Endothelial cell of umbilical vein (primary cell): ENCODE measurements around the gene CD93. TPM values are rescaled to one million over a fixed set of nuclear protein-coding genes. Genes with fewer than 3 reads are reported as not detected.
A peak's percentile ranks its signal among the peaks of the same experiment; 100 is the strongest.

Experiments
- BruUV-seq: library from RNA; stranded (reverse); fragments of 400-500 nt; replicated peaks from 2 replicates; lab custom pipeline; 2021; lab: Mats Ljungman, UMichigan
- CTCF ChIA-PET: fragments of 300-600, 350-600 bp; sonication (Branson Sonifier 250); formaldehyde crosslinking; loops from one replicate; lab custom pipeline; 2021; ENCODE audit warnings: antibody characterized with exemption, inconsistent platforms; lab: Charles Lee
- POLR2A ChIA-PET: fragments of 300-600, 350-600 bp; sonication (Branson Sonifier 250); formaldehyde crosslinking; loops from one replicate; lab custom pipeline; 2021; ENCODE audit warnings: antibody characterized with exemption, inconsistent platforms; lab: Charles Lee
- DNase-seq: peaks from one replicate; pipeline ENCODE4 v3.0.0-alpha.2; 2011; ENCODE audit warnings: low read depth, low spot score
- FAIRE-seq: peaks from 2 replicates; lab custom pipeline; 2011; peaks lifted over from hg19 to GRCh38; lab: Jason Lieb, UNC
- H2AFZ ChIP-seq: 2 replicates; pipeline ENCODE4 v1.6.0; 2012; ENCODE audit warnings: low read depth, low read length, control low read depth, inconsistent platforms
- H3K27ac ChIP-seq: 2 replicates; pipeline ENCODE4 v1.5.1; 2011; ENCODE audit warnings: low read depth, mild to moderate bottlenecking, control low read depth, low read length, moderate library complexity; ENCODE audit not compliant: insufficient read depth
- H3K27me3 ChIP-seq, 2 experiments: 2 replicates each; pipeline versions ENCODE4 v1.6.0 to v1.6.1; 2011; ENCODE audit warnings: low read length in 2 of 2, mixed read lengths in 1 of 2; ENCODE audit not compliant: control insufficient read depth in 2 of 2, insufficient read depth in 2 of 2
- H3K36me3 ChIP-seq, 2 experiments: 2 replicates in 1 of 2; 3 replicates in 1 of 2; pipeline ENCODE4 v1.5.1; 2011; ENCODE audit warnings: low read length in 2 of 2, mild to moderate bottlenecking in 1 of 2, moderate library complexity in 1 of 2; ENCODE audit not compliant: control insufficient read depth in 2 of 2, insufficient read depth in 2 of 2; ENCODE audit errors: extremely low read depth in 1 of 2
- H3K4me1 ChIP-seq: 3 replicates; pipeline ENCODE4 v1.5.1; 2011; ENCODE audit warnings: mild to moderate bottlenecking, low read length; ENCODE audit not compliant: control insufficient read depth, insufficient read depth; ENCODE audit errors: extremely low read depth
- H3K4me2 ChIP-seq: 2 replicates; pipeline ENCODE4 v1.6.1; 2011; ENCODE audit warnings: low read length, control low read depth, mixed read lengths; ENCODE audit not compliant: insufficient read depth
- H3K4me3 ChIP-seq, 3 experiments: fragments of 200-600 bp in 1 of 3; sonication (generic), shearing (Covaris generic) in 1 of 3; replicated peaks in 1 of 3; 2 replicates each; pipeline ENCODE4 v1.5.1; 2011 to 2016; ENCODE audit warnings: control low read depth in 3 of 3, low read length in 3 of 3, mild to moderate bottlenecking in 2 of 3, inconsistent platforms in 1 of 3, low read depth in 1 of 3, moderate library complexity in 1 of 3; ENCODE audit not compliant: insufficient read depth in 1 of 3
- H3K79me2 ChIP-seq: 2 replicates; pipeline ENCODE4 v1.6.0; 2012; ENCODE audit warnings: low read length, inconsistent platforms; ENCODE audit not compliant: control insufficient read depth, insufficient read depth
- H3K9ac ChIP-seq: replicated peaks from 2 replicates; pipeline ENCODE3; 2011; ENCODE audit warnings: low read length, control low read depth; ENCODE audit not compliant: insufficient read depth; ENCODE audit errors: extremely low read depth
- H3K9me1 ChIP-seq: replicated peaks from 3 replicates; pipeline ENCODE4 v1.6.0; 2011; ENCODE audit warnings: mild to moderate bottlenecking, low read length; ENCODE audit not compliant: control insufficient read depth, insufficient read depth; ENCODE audit errors: extremely low read depth
- H3K9me3 ChIP-seq: replicated peaks from 2 replicates; pipeline ENCODE4 v1.5.1; 2012; ENCODE audit warnings: low read length, inconsistent platforms; ENCODE audit not compliant: control insufficient read depth, insufficient read depth
- H4K20me1 ChIP-seq: replicated peaks from 2 replicates; pipeline ENCODE3; 2011; ENCODE audit warnings: mild to moderate bottlenecking, low read length; ENCODE audit not compliant: control insufficient read depth, insufficient read depth; ENCODE audit errors: extremely low read depth
- EZH2 ChIP-seq: IDR thresholded peaks from 2 replicates; pipeline ENCODE4 v1.6.1; 2012; ENCODE audit warnings: borderline replicate concordance, low read depth, mild to moderate bottlenecking, moderate library complexity, low read length, inconsistent platforms; ENCODE audit not compliant: severe bottlenecking
- FOS ChIP-seq: IDR thresholded peaks from 2 replicates; pipeline ENCODE4 v1.6.1; 2011; ENCODE audit warnings: mild to moderate bottlenecking, low read length, moderate library complexity, borderline replicate concordance; ENCODE audit not compliant: insufficient read depth
- GATA2 ChIP-seq: IDR thresholded peaks from 2 replicates; pipeline ENCODE4 v1.7.0; 2011; ENCODE audit warnings: low read depth, mild to moderate bottlenecking, moderate library complexity, mixed read lengths, low read length; ENCODE audit not compliant: insufficient read length, insufficient read depth
- JUN ChIP-seq: IDR thresholded peaks from 2 replicates; pipeline ENCODE4 v1.6.1; 2011; ENCODE audit warnings: borderline replicate concordance, low read depth; ENCODE audit not compliant: insufficient read length, insufficient read depth
- MYC ChIP-seq: IDR thresholded peaks from one replicate; pipeline ENCODE4 v1.6.1; 2011; ENCODE audit warnings: mild to moderate bottlenecking, low read depth, low read length
- POLR2A ChIP-seq: IDR thresholded peaks from 2 replicates; pipeline ENCODE4 v1.6.1; 2012; ENCODE audit warnings: low read depth, mild to moderate bottlenecking, control low read depth, low read length
- POLR2AphosphoS5 ChIP-seq: IDR thresholded peaks from 2 replicates; pipeline ENCODE4 v1.6.1; 2012; ENCODE audit warnings: low read depth, mild to moderate bottlenecking, control low read depth, low read length, moderate library complexity; ENCODE audit not compliant: insufficient read depth
- dilution Hi-C: fragments of 300-500 bp; cut with MboI; formaldehyde crosslinking; loops from one replicate; pipeline ENCODE4 v1.15.0; 2019; ENCODE audit warnings: low sequenced_read_pairs; ENCODE audit not compliant: extremely low pct_ligation_motif_present
- intact Hi-C: fragments of 100-400 bp; cut with micrococcal nuclease; formaldehyde crosslinking; loops from one replicate; pipeline ENCODE4 v1.10.0; 2022
- polyA plus RNA-seq, 4 experiments: library from polyadenylated mRNA; depleted of rRNA in 3 of 4; stranded (reverse) in 3 of 4; unstranded in 1 of 4; fragments of >200 nt; gene quantifications; 2 replicates each; pipeline versions ENCODE4 v1.2.1 to v1.2.3, GENCODE V29; 2011 to 2012; ENCODE audit warnings: missing spikeins in 1 of 4
- total RNA-seq: library from RNA; stranded (reverse); gene quantifications from 2 replicates; pipeline ENCODE4 v1.2.3, GENCODE V29; 2021
- TF ChIP-seq, protein P1 (sequence below), 2 donors: IDR thresholded peaks; 1 replicate in 1 of 2; 2 replicates in 1 of 2; pipeline ENCODE4 v1.5.1; 2011; ENCODE audit warnings: low read length in 2 of 2, mild to moderate bottlenecking in 2 of 2, moderate library complexity in 2 of 2, control low read depth in 1 of 2, inconsistent platforms in 1 of 2, low read depth in 1 of 2; ENCODE audit not compliant: insufficient read depth in 1 of 2; ENCODE audit errors: extremely low read depth in 1 of 2
- TF ChIP-seq, protein P2 (sequence below): IDR thresholded peaks from 2 replicates; pipeline ENCODE4 v1.6.1; 2011; ENCODE audit not compliant: insufficient read depth, insufficient read length

CD93 gene
- total and polyA plus RNA-seq, 2 donors (not counting 3 experiments of a cell fraction or from before 2014, with no cell fraction given), result 180 to 413 TPM

DNA sequence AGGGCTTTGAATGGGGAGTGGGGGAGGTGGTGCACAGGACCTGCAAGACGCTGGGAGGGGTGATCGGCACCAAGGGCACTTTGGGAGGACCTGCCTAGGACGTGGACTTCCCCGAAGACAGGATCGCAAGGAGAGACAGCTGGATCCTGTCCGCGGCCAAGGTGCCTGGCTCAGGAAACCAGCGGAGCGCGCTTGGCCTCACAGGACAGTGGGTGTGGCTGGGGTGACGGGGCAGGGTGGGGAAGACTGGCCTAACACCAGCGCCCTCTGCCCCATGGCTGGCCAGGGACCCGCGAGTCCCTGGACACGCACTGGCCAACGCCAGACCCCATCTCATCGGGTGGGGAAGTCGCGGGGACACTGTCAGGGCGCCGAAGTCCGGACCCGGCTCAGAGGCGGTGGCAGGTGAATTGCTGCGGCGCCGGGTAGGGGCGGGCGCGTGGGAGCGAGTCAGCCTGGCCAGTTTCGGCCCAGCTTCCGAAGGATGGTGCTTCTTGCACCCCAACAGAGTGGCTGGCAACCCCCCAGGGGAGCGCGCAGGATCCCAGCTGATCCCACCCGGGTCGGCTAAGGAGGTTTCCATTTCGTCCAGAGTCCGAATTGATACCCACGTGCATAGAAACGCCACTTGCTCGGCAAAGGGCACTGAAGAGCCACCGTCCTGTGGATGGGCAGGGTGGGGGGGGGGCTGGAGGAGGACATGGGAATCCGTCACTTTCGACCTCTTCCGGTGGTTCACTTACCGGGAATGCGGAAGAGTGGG lies 35.9 kb downstream of the CD93 start:
- no peaks in the 10 kb centered on the region for H3K27me3 ChIP-seq

More for the DNA sequence above, 35.9 kb downstream of the CD93 start:
- Histone ChIP-seq H3K4me2 (peak overlapping the region; percentile 83), H3K27ac (peak overlapping the region; percentile 69), H3K79me2 (no peaks in the 10 kb centered on the region), H3K4me3 (peak overlapping the region; percentile 46 to 62 (median 57)), H3K9me1 (no peaks in the 10 kb centered on the region), H3K36me3 (no peaks in the 10 kb centered on the region), H4K20me1 (no peaks in the 10 kb centered on the region), H3K4me1 (peaks cover 16% of the 10 kb centered on the region), H3K9me3 (no peaks in the 10 kb centered on the region), H2AFZ (peak overlapping the region; percentile 72), H3K9ac (peak overlapping the region; percentile 62)
- FAIRE-seq, result no peak
- intact Hi-C loops, result loop anchor here (1.0 to 5.0 kb wide), 12 partner anchors 12 to 372 kb away; partner anchors contain the start of genes NAPB and NXT1
- BruUV-seq, result no TSS peak
- no peak for DNase-seq
- ChIA-PET CTCF (interaction anchor here (0.7 to 5.3 kb wide), 55 partner anchors 11 to 711 kb away, joined by 3 to 152 read pairs (median 10); partner anchors contain the start of genes CD93 and NXT1), POLR2A (interaction anchor here (0.7 to 1.8 kb wide), 9 partner anchors 11 to 299 kb away, joined by 3 to 12 read pairs (median 4); partner anchors contain the start of gene CD93)
- dilution Hi-C loops, result no loop called here
- TF ChIP-seq JUN, result no peak
- no peak for TF ChIP-seq POLR2A
- TF ChIP-seq MYC, result no peak
- TF ChIP-seq, protein P1, sequence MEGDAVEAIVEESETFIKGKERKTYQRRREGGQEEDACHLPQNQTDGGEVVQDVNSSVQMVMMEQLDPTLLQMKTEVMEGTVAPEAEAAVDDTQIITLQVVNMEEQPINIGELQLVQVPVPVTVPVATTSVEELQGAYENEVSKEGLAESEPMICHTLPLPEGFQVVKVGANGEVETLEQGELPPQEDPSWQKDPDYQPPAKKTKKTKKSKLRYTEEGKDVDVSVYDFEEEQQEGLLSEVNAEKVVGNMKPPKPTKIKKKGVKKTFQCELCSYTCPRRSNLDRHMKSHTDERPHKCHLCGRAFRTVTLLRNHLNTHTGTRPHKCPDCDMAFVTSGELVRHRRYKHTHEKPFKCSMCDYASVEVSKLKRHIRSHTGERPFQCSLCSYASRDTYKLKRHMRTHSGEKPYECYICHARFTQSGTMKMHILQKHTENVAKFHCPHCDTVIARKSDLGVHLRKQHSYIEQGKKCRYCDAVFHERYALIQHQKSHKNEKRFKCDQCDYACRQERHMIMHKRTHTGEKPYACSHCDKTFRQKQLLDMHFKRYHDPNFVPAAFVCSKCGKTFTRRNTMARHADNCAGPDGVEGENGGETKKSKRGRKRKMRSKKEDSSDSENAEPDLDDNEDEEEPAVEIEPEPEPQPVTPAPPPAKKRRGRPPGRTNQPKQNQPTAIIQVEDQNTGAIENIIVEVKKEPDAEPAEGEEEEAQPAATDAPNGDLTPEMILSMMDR (IDR thresholded peaks at IDR 0.05; ENCODE audit: extremely low read depth in 1 of 2, insufficient read depth in 1 of 2, low read depth in 1 of 2, low read length in 2 of 2), result no peak
- TF ChIP-seq FOS, result no peak
- TF ChIP-seq EZH2, result no peak
- TF ChIP-seq POLR2AphosphoS5, result no peak
- TF ChIP-seq GATA2, result no peak
- TF ChIP-seq, protein P2, sequence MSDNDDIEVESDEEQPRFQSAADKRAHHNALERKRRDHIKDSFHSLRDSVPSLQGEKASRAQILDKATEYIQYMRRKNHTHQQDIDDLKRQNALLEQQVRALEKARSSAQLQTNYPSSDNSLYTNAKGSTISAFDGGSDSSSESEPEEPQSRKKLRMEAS, result no peak
